Activated CD8-positive, alpha-beta memory T cell treated with anti-CD3 and anti-CD28 coated beads, Interleukin-2, amount 50 U/mL, for 1 hour (primary cell): ENCODE measurements around the gene QSER1.
"Not testable (repeated sequence)": the region's sequence is repeated elsewhere in the genome, so short reads cannot be mapped to it uniquely, and the experiment has no call there.

Experiments
- DNase-seq: peaks from one replicate; pipeline ENCODE4 v3.0.0-alpha.2; 2020; ENCODE audit errors: extremely low read depth

The QSER1 gene

GRCh38 chr11:33001281-33001680, 108.7 kb downstream of the QSER1 start:
- no peak for DNase-seq

DNA sequence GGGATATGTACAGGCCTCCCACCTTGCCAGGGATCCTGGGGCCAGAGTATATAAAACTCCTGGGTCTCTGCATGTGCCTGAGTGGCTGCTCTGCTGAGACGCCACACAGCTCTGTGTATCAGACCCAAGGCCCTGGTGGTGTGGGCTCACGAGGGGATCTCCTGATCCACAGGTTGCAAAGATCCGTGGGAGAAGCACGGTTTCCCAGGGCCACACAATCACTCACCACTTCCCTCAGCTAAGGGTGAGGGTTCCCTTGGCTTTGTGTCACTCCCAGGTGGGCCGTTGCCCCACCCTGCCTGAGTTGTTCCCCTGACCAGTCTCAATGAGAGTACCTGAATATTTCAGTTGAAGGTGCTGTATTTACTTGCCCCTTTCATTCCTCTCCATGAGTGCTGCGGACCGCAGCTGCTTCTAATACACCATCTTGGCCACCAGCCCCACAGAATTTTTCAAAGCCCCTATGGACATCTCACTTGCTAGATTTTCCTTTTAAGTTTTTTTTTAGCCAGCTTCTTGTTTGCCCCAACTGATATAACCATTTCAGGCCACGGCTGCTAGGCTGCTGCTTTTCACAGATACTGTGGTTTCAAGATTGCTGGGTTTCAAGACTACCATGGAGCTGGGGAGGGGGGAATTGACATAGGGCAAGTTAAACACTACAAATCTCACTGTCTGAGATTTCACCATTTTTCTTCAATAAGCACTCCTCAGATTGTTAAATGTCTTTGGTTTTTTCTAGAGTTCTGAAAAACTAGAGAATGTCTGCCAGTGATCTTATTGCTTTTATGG, 109.3 kb downstream of the QSER1 start:
- DNase-seq: no peak

DNA sequence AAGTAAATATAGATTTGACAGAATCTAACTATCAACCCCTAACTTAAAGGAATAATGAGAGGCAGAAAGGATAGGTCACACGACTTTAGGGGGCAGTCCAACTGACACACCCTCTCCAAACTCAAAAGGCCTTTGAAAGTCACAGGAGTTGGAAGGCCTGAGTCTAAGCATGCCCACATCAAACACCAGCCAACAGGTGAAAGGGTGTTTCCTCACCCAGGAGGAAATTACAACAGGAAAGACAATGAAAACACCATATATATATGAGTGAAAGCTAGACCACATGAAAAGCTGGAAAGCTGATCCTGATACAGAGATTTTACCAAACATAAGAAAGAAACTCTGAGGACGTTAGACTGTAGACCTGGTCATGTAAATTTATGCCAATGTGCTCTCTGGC, 112.6 kb downstream of the QSER1 start:
- DNase-seq: no peak

DNA sequence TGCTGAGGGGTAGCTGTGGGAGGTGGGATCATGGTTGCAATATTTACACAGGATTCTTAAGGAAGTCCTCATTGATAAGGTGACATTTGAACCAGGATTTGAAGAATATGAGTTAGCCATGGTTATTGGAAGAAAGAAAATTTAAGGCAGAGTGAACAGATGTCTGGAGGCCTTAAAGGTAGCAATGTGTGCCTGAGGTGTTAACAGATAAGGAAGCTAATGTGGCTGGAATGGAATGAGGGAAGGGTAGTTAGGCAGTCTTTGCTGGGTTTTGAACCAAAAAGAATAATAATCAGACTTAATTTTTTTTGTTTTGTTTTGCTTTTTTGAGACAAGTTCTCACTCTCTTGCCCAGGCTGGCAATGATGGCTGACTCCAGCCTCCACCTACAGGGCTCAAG, 113.4 kb downstream of the QSER1 start:
- DNase-seq: no peak

- DNase-seq: no peak
Measured at GRCh38 chr11:33013755-33014154, 121.1 kb downstream of the QSER1 start.

GRCh38 chr11:33015621-33016551, 123.3 kb downstream of the QSER1 start, which contains the start of gene DEPDC7:
DEPDC7 (plus strand) TSS chr11:33015878; CDS start chr11:33015956, 78 bp downstream.
- DNase-seq: no peak

DNA sequence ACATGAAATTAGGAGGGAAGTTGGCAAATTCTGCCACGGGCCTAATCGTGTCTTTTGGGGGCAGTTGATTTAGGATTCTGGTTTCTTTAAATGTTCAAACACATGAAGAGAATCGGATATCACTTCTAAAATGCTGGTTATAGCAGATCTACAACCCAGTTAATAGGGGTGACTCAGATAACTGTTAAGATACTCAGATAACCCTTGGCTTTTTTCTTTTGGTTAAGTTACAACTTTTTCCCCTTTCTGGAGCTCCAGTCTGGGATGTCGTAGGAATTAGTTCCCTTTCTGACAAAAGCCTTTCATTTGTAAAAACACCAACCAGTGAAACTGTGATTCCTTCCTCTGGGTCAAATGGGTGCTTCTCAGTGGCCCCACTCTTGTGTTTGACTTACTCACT, 124.0 kb downstream of the QSER1 start:
- DNase-seq: no peak

- no peak for DNase-seq
Measured at GRCh38 chr11:33017478-33017877, 124.9 kb downstream of the QSER1 start.

- DNase-seq: no peak
Measured at GRCh38 chr11:33017965-33018364, 125.4 kb downstream of the QSER1 start.

DNA sequence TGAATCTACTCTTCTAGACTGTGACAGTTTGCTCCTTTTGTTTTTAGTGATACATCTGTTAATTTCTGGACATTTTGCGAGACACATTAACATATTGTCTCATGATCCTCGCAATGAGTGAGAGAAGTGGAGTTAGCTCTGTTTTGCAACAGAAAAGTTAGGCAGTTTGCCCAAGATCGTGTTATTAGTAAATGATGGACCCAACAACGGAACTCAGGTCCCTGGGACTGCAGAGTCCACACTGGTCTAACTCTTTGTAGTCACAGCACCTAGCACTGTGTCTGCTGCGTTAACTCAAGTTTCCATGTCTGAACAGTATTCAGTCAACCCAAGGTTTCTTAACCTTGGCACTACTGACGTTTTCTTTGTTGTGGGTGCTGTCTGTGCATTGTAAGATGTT, 126.2 kb downstream of the QSER1 start:
- no peak for DNase-seq

GRCh38 chr11:33021501-33021900, 128.9 kb downstream of the QSER1 start:
- DNase-seq: no peak

DNA sequence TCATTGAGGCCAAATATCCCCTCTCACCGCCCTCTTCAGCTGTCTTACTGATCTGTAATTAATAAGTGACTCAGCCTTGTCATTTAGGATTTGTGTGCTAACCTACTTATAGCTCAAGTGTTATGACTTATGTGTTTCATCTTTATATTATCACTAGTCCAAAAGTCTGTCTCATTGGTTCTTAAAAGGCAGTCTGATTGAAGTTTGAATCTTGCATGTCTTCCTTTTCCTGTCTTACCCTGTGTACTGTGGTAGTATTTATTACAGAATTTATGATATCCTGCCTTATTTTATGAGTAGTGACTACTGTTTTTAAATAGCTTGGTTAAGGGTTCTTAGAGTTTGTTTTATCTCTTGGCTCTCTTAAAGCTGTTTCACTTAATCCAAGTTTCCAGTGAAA, 129.3 kb downstream of the QSER1 start:
- DNase-seq: no peak

DNA sequence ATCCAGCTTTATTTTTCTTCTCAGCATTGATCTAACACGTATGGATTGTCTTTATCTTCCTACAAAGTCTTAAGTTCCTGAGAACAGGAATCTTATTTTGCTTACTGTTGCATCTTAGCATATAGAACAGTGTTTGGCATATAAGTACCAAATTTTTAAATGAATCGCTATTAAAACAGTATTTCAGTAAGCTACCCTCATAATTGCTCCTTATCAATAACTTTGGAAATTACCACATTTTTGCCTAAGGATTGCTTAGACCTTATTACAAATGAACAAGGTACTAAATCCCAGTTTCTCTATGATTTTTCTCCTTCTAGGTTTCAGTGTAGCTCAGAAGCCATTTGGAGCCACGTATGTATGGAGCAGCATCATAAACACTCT, 132.7 kb downstream of the QSER1 start:
- DNase-seq: no peak

GRCh38 chr11:33027233-33027632, 134.6 kb downstream of the QSER1 start:
- no peak for DNase-seq

DNA sequence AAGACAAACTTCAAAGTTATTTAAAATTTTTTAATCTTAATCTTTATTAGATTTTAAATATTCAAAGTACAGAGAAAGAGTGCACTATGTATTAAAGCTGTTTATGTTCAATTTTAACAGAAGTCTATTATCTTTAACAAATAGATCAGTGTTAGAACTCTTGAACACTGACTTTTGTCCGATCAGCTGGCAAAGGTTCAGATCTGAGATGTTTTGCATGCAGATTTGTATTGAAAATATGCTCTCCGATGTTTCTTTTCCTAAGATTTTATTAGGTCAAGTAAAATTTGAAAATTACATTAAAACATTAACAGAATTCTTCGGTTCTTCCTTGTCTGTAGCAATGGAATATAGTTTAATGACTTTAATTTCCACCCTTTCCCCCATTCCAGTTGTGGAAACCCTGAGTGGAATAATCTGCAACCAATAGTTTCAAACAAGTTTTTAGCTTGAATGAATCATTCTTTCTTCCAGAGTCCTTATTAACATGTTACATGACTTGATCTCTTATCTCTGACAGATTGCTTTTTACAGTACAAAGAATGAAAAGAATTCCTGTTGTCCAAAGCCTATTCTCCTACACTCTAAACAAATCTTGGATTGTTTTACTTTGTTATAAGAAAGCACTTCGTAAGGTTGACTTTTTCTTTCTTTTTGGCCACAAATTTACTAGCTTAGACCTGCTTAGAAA, 135.4 kb downstream of the QSER1 start:
- DNase-seq: no peak

DNA sequence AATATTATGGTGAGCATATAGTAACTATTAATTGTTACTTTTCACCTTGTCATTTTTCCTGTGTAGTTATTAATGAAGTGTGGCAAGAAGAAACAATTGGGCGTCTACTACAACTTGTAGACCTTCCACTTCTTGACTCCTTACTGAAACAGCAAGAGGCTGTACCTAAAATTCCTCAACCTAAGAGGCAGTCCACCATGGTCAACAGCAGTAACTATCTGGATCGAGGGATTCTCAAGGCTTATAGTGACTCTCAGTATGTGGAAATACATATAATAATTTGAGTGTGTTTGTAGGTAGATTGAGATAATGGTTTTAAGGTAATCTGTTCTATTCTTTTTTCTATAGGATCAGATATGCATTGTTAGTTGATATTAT, 135.9 kb downstream of the QSER1 start:
- DNase-seq: no peak

- DNase-seq: not testable (repeated sequence)
Measured at GRCh38 chr11:33029218-33029617, 136.6 kb downstream of the QSER1 start.
